Breast epithelium (tissue), 4 donors: ENCODE measurements around the gene ICAM5. TPM values are rescaled to one million over a fixed set of nuclear protein-coding genes. Genes with fewer than 3 reads are reported as not detected.
"Not testable (repeated sequence)": the region's sequence is repeated elsewhere in the genome, so short reads cannot be mapped to it uniquely, and the experiment has no call there.

Experiments
- DNase-seq, 2 donors: peaks; one replicate each; pipeline ENCODE4 v3.0.0-alpha.2; 2019; ENCODE audit warnings: low spot score in 2 of 2
- H3K27ac ChIP-seq, 2 donors: fragments of 200-600 bp; sonication (generic) in 1 of 2; one replicate each; pipeline ENCODE4 v1.5.1; 2016 to 2019; ENCODE audit warnings: mild to moderate bottlenecking in 1 of 2
- H3K27me3 ChIP-seq, 2 donors: fragments of 200-600 bp; sonication (generic) in 1 of 2; one replicate each; pipeline versions ENCODE4 v1.5.1 to v1.6.0; 2017 to 2019; ENCODE audit warnings: control low read depth in 1 of 2, mild to moderate bottlenecking in 1 of 2
- H3K36me3 ChIP-seq: fragments of 200-600 bp; one replicate; pipeline ENCODE4 v1.5.1; 2019
- H3K4me1 ChIP-seq, 2 donors: fragments of 200-600 bp; sonication (generic); one replicate each; pipeline ENCODE4 v1.5.1; 2016 to 2019; ENCODE audit warnings: control low read depth in 1 of 2
- H3K4me3 ChIP-seq, 3 donors: fragments of 200-600 bp; sonication (generic); 1 replicate in 2 of 3; 2 replicates in 1 of 3; pipeline ENCODE4 v1.5.1; 2016 to 2019; ENCODE audit warnings: mild to moderate bottlenecking in 3 of 3, moderate library complexity in 2 of 3
- H3K9me3 ChIP-seq, 2 donors: fragments of 200-600 bp; sonication (generic) in 1 of 2; one replicate each; pipeline ENCODE4 v1.5.1; 2016 to 2019; ENCODE audit warnings: control low read depth in 1 of 2
- POLR2A ChIP-seq: fragments of 450-650 bp; IDR thresholded peaks from one replicate; pipeline ENCODE4 v1.6.1; 2016; ENCODE audit warnings: antibody characterized with exemption, mild to moderate bottlenecking, moderate library complexity
- POLR2AphosphoS5 ChIP-seq, 3 donors: sonication (generic); formaldehyde crosslinking; IDR thresholded peaks; one replicate each; pipeline ENCODE4 v1.6.1; 2017; ENCODE audit warnings: antibody characterized with exemption in 3 of 3
- intact Hi-C: fragments of 100-400 bp; cut with DNase I; formaldehyde crosslinking; loops from one replicate; pipeline ENCODE4 v1.15.1; 2023; ENCODE audit warnings: low total_unique reads
- total RNA-seq, 3 donors: library from RNA; depleted of rRNA; stranded (reverse); fragments of >200 nt; gene quantifications; one replicate each; pipeline ENCODE4 v1.1.0, GENCODE V29; 2016
- TF ChIP-seq, protein P1 (sequence below), 3 donors: fragments of 450-650 bp; IDR thresholded peaks; one replicate each; pipeline ENCODE4 v1.5.1; 2016 to 2017; ENCODE audit warnings: antibody characterized with exemption in 3 of 3, mild to moderate bottlenecking in 3 of 3, moderate library complexity in 3 of 3

The ICAM5 gene
- total RNA-seq, 3 donors from 2014 or later, result 0.64 to 1.8 (median 1.3) TPM

DNA sequence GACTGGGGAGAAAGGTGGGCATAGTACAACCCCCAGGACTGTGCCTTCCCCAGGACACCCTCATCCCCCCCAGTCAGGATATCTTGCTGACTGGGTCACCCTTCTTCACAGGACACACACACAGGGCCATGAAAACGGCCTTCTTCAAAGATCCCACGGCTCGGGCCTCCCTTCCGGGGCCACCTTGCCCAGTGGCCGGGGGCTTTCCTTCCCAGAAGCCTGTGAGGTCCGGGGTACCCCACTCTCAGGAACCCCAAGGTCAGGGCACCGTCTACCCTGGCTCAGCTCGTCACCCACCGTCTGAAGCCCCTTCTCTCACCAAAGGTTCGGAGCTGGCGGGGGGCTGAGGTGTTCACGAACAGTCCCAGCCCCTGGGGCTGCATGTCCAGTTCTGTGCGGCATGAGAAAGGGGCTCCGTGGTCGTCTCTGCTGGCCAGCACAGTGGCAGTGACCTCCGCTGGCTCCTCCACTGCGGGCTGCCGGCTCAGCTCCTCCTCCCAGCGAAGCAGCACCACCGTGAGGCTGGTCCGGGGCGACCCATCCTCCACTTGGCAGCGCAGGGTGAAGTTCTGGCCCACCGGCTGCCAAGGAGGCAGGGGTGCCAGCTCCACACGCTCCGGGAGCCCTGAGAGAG lies 45.7 kb downstream of the ICAM5 start:
- Histone ChIP-seq H3K9me3 (no peaks in the 10 kb centered on the region), H3K27ac (peak overlapping the region; percentile 61 to 84)

DNA sequence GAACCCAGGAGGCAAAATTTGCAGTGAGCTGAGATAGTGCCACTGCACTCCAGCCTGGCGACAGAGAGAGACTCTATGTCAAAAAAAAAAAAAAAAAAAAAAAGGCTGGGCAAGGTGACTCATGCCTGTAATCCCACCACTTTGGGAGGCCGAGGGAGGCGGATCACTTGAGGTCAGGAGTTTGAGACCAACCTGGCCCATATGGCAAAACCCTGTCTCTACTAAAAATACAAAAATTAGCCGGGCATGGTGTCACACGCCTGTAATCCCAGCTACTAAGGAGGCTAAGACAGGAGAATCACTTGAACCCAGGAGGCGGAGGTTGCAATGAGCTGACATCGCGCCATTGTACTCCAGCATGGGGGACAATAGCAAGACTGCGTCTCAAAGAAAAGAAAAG lies 47.0 kb downstream of the ICAM5 start:
- DNase-seq, H3K27me3 ChIP-seq, H3K4me3 ChIP-seq, intact Hi-C loops, H3K27ac ChIP-seq, H3K36me3 ChIP-seq, H3K9me3 ChIP-seq, H3K4me1 ChIP-seq: not testable (repeated sequence)

More for the DNA sequence above, 45.7 kb downstream of the ICAM5 start:
- Histone ChIP-seq H3K4me1 (peaks cover 5 to 6% of the 10 kb centered on the region in 2 donors), H3K4me3 (peak overlapping the region in 2 of 3 donors; percentile 81 to 89), H3K27me3 (no peaks in the 10 kb centered on the region), H3K36me3 (no peaks in the 10 kb centered on the region)
- intact Hi-C loops, result no loop called here
- DNase-seq, result no peak
- TF ChIP-seq POLR2A (no peak), POLR2AphosphoS5 (IDR thresholded peaks at IDR 0.05) (no peak)
- TF ChIP-seq, protein P1, sequence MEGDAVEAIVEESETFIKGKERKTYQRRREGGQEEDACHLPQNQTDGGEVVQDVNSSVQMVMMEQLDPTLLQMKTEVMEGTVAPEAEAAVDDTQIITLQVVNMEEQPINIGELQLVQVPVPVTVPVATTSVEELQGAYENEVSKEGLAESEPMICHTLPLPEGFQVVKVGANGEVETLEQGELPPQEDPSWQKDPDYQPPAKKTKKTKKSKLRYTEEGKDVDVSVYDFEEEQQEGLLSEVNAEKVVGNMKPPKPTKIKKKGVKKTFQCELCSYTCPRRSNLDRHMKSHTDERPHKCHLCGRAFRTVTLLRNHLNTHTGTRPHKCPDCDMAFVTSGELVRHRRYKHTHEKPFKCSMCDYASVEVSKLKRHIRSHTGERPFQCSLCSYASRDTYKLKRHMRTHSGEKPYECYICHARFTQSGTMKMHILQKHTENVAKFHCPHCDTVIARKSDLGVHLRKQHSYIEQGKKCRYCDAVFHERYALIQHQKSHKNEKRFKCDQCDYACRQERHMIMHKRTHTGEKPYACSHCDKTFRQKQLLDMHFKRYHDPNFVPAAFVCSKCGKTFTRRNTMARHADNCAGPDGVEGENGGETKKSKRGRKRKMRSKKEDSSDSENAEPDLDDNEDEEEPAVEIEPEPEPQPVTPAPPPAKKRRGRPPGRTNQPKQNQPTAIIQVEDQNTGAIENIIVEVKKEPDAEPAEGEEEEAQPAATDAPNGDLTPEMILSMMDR (IDR thresholded peaks at IDR 0.05), result no peak

DNA sequence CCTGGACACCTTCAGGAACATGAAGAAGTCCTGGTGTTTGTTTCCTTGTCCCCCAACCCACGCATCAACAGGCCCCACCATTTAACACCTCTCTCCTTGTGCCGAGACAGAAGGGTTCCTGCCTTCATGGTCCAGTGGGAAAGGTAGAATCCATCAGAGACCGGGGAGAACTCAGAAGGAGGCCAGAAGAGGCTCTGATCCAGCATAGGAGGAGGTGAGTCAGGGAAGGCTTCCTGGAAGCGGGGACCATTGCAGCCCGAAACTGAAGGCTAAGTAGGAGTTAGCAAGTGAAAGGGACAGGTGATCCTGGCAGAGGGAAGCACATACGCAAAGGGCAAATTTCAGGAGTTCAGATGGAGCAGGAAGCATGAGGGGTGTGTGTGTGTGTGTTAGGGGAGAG lies 49.2 kb downstream of the ICAM5 start:
- TF ChIP-seq POLR2A (no peak), POLR2AphosphoS5 (IDR thresholded peaks at IDR 0.05) (no peak)
- TF ChIP-seq, protein P1 (IDR thresholded peaks at IDR 0.05), result no peak
- Histone ChIP-seq H3K4me3 (peak overlapping the region in 1 of 3 donors; percentile 11), H3K27me3 (no peaks in the 10 kb centered on the region), H3K4me1 (no peaks in the 10 kb centered on the region), H3K9me3 (no peaks in the 10 kb centered on the region), H3K36me3 (no peaks in the 10 kb centered on the region), H3K27ac (no peak overlapping the region)
- DNase-seq, result no peak
- intact Hi-C loops, result no loop called here

DNA sequence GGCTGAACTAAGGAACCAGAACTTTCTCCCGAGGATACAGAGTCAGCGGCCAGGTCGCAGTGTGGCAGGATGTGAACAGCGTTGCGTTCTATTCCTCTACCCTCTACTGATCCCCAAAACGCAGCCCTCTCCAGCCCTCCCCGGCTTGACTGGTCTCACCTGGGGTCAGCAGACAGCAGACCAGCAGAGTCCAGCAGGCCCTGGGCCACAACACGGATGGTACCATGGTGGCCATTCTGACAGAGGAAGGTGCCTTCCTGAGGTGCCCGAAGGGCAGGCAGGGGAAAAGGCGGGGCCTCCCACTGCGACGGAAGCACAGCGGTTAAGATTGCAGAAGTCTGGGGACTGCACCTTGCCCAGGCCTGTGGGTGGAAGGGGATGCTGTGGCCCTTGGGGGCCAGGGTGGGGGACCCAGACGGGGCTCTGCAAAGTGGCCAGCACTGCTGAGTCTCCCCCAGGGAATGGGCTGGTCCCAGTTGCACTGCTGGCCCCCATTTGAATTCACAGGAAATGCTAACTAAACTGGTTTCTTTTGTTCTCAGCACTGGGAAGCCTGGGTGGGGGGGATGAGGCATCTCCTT lies 49.7 kb downstream of the ICAM5 start, which contains the start of gene ICAM3:
TSS of gene ICAM3 (minus strand) at position 245 of the 581 bp plus-strand sequence. CDS start at position 235, 10 bp downstream.
- TF ChIP-seq POLR2AphosphoS5 (IDR thresholded peaks at IDR 0.05) (no peak), POLR2A (no peak)
- TF ChIP-seq, protein P1 (IDR thresholded peaks at IDR 0.05), result no peak
- Histone ChIP-seq H3K36me3 (no peaks in the 10 kb centered on the region), H3K27me3 (no peaks in the 10 kb centered on the region), H3K4me1 (no peaks in the 10 kb centered on the region), H3K27ac (no peak within 1 kb of the TSS), H3K4me3 (peak within 1 kb of the TSS in 1 of 3 donors; percentile 11), H3K9me3 (no peaks in the 10 kb centered on the region)
- DNase-seq, result no peak
- intact Hi-C loops, result no loop called here

DNA sequence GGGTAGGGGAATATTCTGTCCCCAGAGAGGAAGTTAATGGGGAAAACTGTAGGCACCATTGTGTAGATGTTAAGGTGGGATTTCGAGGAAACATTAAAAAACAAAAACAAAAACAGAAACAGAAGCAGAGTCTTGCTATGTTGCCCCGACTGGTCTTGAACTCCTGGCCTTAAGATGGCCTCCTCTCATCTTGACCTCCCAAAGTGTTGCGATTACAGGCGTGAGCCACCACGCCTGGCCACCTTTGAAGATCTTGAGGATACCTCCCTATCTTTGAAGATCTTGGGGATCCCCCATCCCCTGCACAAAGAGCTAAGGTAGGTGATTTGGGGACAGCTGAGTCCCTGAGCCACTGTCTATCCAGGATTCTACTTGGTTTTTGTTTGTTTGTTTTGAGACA lies 50.2 kb downstream of the ICAM5 start:
- intact Hi-C loops, result no loop called here
- TF ChIP-seq POLR2AphosphoS5 (IDR thresholded peaks at IDR 0.05), result no peak
- no peak for TF ChIP-seq POLR2A
- TF ChIP-seq, protein P1 (IDR thresholded peaks at IDR 0.05), result no peak

More for the DNA sequence above, 50.2 kb downstream of the ICAM5 start:
- Histone ChIP-seq H3K4me1 (no peaks in the 10 kb centered on the region), H3K9me3 (no peaks in the 10 kb centered on the region), H3K27ac (no peak overlapping the region), H3K4me3 (no peak overlapping the region), H3K36me3 (no peaks in the 10 kb centered on the region), H3K27me3 (no peaks in the 10 kb centered on the region)
- DNase-seq, result no peak
